GM19467 (cell line): ENCODE results near the gene KRTAP9-9.
"Not testable (repeated sequence)": the region's sequence is repeated elsewhere in the genome, so short reads cannot be mapped to it uniquely, and the experiment has no call there.

ENCODE experiments used
- ATAC-seq: cut with Tn5 transposase; IDR thresholded peaks from one replicate; pipeline ENCODE4 v1.9.1; 2021; ENCODE audit warnings: mild to moderate bottlenecking, moderate library complexity; ENCODE audit not compliant: unreplicated experiment

The KRTAP9-9 gene

GRCh38 chr17:41264599-41264998 lies 9.4 kb downstream of the KRTAP9-9 start:
- no peak for ATAC-seq

GRCh38 chr17:41265078-41265477 lies 9.9 kb downstream of the KRTAP9-9 start, which contains the start of gene KRTAP9-6:
TSS of gene KRTAP9-6 (plus strand) at chr17:41265378. CDS start at chr17:41265378, 0 bp downstream.
- ATAC-seq, result no peak

GRCh38 chr17:41267711-41268110 lies 12.5 kb downstream of the KRTAP9-9 start:
- no peak for ATAC-seq

GRCh38 chr17:41271323-41271722 lies 16.1 kb downstream of the KRTAP9-9 start:
- not testable (repeated sequence) for ATAC-seq

GRCh38 chr17:41271858-41272257 lies 16.7 kb downstream of the KRTAP9-9 start:
- ATAC-seq, result no peak

GRCh38 chr17:41275648-41276190 lies 20.5 kb downstream of the KRTAP9-9 start, which contains the start of gene KRTAP9-7:
TSS of gene KRTAP9-7 (plus strand) at chr17:41275698. CDS start at chr17:41275698, 0 bp downstream.
- ATAC-seq, result not testable (repeated sequence)

- no peak for ATAC-seq
These were observed 23.2 kb downstream of the KRTAP9-9 start for GRCh38 chr17:41278176-41278955.

- ATAC-seq, result no peak
These were observed 28.9 kb downstream of the KRTAP9-9 start for GRCh38 chr17:41284043-41284442.

- ATAC-seq, result no peak
These were observed 29.4 kb downstream of the KRTAP9-9 start for GRCh38 chr17:41284546-41284945.

- no peak for ATAC-seq
These were observed 31.9 kb downstream of the KRTAP9-9 start for GRCh38 chr17:41287050-41287449.

GRCh38 chr17:41294016-41294415 lies 38.8 kb downstream of the KRTAP9-9 start:
- no peak for ATAC-seq

- no peak for ATAC-seq
These were observed 41.7 kb downstream of the KRTAP9-9 start for GRCh38 chr17:41296846-41297245.

GRCh38 chr17:41298458-41299135 lies 43.4 kb downstream of the KRTAP9-9 start:
- no peak for ATAC-seq

GRCh38 chr17:41301204-41301790 lies 46.1 kb downstream of the KRTAP9-9 start:
- no peak for ATAC-seq

GRCh38 chr17:41301916-41302901 lies 47.0 kb downstream of the KRTAP9-9 start, which contains the start of gene KRTAP29-1:
TSS of gene KRTAP29-1 (minus strand) at chr17:41302851. CDS start at chr17:41302851, 0 bp downstream.
- ATAC-seq, result no peak

GRCh38 chr17:41302981-41303380 lies 47.8 kb downstream of the KRTAP9-9 start:
- ATAC-seq, result no peak

GRCh38 chr17:41304091-41304490 lies 48.9 kb downstream of the KRTAP9-9 start:
- ATAC-seq, result no peak
